NCI-H1417 treated with DMSO at 0.1 percent for 48 hours (cell line): ENCODE results near the gene NOP16.

Experiments
- DNase-seq: peaks from one replicate; lab custom pipeline; 2025; lab: John Stamatoyannopoulos, UW

Gene NOP16

DNA sequence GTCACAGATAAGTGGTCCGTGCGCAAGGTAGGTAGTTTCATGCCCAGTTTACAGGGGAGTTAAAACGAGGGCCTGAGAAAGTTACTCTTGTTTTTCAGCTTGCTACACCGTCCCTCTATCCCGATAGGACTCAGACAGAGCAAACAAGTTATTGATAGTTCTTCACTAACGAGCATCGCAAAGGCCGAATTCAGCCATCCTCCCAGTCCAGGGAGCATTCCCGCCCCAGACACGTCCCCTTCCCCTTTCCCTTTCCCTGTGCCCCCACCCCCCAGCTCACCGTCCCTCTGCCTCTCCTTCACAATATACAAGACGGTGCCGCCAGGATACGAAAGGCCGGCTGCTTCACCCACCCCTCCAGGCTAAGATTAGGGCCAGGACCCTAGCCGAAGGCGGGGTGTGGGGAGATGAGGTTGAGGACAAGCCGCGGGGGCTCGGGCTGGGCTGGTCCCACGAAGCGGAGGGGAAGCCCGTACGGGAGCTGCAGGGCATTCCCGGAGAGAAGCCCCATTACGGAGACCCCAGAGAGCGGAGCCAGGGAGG is 27.4 kb downstream of the NOP16 start:
- DNase-seq = no peak

DNA sequence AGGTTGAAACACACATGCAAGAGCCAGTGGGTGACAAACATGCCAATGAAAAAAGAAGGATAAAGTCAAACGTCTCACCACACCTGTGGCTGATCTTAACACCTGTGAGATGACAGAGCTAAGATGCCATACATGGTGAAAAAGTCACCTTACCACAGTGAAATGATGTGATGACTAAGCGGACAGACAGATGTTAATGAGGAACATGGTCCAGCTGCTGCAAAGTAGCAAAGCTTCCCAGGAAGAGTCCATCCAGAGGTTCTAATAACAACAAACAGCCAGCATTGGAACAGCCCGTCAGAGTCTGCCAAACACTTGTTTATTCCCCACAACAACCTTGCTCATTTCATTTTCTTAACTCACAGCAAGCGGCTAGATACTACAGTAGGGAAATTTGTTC is 28.7 kb downstream of the NOP16 start:
- no peak for DNase-seq

- DNase-seq = no peak
These were observed 32.2 kb downstream of the NOP16 start for GRCh38 chr5:176356179-176356566.

- no peak for DNase-seq
These were observed 32.8 kb downstream of the NOP16 start for GRCh38 chr5:176355400-176356178.

DNA sequence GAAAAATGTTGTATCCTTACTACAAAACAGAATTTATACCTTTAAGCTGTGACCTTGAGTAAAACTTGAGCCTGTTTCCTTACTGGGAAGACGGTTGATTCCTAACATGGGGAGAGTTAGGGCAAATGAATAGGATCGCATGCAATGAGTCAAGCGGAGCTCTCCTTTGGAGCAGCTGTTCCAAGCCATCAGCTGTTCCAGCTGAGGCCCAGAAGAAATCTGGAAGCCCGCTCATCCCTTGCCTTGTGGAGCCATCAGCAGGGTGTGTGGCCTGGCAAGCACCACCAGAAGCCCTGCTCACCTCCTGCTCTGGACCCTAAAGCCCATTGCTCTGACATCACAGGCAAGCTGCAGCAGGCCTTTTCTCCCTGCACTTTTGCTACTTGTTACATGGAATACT is 34.9 kb downstream of the NOP16 start:
- DNase-seq = no peak

DNA sequence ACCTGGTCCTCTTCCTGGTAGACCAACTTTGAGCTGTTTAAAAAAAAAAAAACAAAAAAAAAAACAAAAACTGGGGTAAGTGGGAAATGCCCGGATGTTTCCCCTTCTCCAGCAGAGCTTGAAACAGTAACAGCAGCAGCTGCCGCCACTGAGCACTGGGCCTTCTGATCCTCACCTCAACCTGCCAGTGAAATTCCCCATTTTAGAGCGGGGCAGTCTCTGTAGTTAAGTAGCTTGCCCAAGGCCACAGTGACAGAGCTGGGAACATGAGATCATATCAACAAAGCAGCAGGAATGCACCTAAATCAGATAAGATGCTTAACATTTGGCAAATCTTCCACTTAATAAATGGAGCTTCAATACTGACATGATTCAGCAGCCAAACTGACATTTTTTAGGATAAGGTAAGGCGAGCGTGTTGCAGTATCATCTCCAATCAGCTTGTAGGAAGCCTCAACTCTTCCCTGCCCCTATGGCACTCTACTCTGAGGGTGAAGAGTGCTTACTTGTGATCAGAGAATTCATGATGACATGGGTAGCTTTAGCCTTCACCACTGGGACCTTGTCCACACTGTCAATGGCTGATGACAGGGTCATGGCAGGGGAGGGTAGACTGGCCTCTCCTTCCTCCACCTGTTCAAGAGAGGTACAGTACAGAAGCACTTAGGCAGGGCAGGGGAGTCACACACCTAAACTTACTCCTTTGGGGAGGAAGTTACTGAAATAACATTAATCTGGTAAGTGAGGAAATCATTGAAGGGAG is 36.1 kb downstream of the NOP16 start:
- DNase-seq = no peak

GRCh38 chr5:176350416-176350815 is 38.0 kb downstream of the NOP16 start:
- no peak for DNase-seq

DNA sequence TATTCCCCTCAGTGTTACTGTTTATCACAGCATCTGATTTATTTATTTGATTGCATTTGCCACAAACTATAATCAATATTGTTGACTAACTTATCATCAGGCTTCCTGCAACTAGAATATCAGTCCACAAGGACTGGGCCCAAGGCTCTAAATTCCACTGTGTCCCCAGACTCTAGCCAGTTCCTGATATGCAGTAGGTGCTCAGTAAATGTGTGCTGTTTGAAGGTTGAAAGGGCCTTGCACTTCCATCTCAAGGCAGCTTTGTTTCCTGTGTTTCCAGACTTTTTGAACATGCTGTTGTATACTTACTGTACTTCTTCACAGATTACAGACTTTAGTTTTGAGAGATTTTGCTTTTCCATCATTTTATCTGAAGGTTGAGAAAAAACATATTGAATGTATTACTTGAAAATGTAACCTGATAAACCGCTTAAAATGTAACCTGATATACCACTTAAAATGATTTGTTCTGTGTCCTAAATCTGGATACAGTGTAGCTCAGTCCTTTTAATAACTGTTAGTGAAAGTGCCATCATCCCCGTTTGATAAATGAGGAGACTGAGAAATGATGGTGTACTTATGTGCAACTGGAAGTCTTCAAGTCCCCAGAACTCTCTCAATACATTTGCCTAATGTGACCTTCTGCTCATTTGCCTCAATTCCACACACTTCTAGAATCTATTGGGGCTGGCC is 45.5 kb downstream of the NOP16 start:
- DNase-seq = no peak

DNA sequence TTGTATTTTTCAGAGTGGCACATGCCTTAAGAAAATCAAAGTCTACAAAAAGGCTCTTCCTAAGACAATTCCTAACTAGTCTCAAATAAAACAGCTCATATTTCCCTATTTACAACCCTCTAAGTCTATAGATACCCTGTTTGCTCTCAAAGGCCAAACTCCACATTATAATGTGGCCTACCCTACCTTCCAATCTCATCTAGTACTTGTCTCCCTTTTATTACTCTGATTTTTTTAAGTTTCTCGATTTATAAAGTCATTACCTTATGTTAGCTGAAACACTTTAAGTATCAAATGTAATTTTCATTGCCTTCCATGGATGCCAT is 46.3 kb downstream of the NOP16 start:
- no peak for DNase-seq

DNA sequence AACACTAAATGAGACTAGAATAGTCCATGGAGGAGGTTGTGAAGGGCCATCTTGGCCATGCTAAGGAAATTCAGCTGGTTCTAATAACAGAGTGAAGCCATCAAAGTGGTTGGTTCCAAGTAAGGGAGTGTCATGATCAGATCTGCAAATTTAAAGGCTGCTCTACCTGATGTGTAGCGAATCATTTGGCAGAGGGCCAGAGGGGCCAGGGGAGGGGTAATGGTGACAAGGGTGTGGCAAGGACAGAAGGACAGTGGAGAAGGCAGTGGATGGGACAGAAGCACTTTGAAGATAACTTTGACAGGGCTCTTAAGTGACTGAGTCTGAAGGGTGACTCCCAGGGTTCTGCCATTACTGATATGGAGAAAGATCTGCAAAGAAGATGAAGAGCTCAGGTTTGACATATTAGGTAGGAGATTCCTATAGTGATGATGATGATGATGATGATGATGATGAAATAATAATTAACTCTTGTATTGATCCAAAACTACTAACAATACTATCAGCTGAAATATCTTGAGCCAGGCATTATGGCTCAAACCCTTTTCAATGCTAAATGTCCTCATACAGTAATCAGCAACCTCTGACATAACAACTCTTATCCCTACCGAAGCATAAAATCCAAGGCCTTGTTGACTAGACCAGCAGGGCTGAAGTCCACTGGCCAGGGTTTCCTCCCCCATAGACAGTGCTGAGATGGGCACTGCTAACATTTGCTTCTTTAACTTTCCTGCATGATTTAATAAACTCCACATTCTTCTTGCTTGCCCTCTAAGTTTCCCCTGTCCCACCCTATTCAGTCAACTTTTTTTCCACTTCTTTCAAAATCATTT is 46.9 kb downstream of the NOP16 start:
- no peak for DNase-seq

- DNase-seq = no peak
These were observed 49.1 kb downstream of the NOP16 start for GRCh38 chr5:176339304-176339703.

- no peak for DNase-seq
These were observed 50.5 kb downstream of the NOP16 start for GRCh38 chr5:176337913-176338312.

DNA sequence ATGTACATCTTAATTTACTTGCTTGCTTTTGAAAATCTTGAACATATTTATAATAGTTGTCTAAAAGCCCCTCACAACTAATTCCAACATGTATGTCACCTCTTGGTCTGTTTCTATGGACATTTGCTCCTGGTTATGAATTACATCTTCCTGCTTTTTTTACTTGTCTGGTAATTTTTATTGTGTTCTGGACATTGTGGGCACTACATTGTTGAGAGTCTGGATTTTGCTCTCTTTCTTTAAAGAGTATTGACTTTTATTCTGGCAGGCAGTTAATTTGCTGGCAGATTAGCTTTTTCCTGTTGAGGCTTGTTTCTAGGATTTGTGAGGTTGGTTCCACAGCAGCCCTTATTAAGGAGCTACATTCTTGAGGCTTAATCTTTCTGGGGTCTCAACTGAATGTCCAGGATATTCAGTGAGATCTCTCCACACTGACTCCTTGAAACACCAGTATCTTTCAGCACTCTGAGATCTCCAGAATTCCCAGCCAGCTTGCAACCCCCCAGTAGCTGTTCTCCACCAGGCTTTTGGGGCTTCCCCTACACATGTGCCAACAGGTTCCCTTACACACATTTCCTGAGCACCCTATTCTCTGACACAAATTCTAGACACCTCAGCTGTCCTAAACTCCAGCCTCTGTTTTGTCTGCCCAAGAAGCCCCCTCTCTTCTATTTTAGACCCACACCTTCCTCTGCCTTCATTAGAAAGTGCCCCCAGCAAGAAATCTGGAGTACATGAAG is 54.2 kb downstream of the NOP16 start:
- no peak for DNase-seq
